HEK293T (cell line): ENCODE results near the gene CFLAR.

Experiments used
- FOXM1 ChIP-seq: fragments of 450-650 bp; IDR thresholded peaks from 2 replicates; pipeline ENCODE4 v1.6.1; 2017; ENCODE audit warnings: mild to moderate bottlenecking, borderline replicate concordance
- SUZ12 ChIP-seq: fragments of 450-650 bp; IDR thresholded peaks from 2 replicates; pipeline ENCODE4 v1.6.1; 2016; ENCODE audit warnings: mild to moderate bottlenecking

DNA sequence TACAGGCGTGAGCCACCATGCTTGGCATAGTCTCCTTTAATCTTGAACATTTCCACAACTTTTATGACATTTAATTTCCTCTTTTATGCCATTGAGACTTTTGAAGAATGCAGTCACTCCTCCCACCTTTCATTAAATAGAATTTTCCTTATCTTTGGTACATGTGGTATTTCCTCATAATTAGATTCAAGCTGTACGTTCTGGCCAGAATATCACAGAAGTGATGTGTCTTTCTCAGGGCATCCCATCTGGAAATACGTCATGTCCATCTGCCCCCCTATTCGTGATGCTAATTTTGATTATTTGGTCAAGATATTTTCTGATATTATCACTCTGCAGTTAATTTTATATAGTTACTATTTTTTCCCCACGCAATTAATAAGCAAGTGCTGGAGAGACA is 83.9 kb downstream of the CFLAR start:
- TF ChIP-seq FOXM1 (no peak), SUZ12 (no peak)
